ENCODE measurements around the gene ADAMTS2.
A peak's percentile ranks its signal among the peaks of the same experiment; 100 is the strongest.

ADAMTS2 gene

GRCh38 chr5:179250561-179251225, 94.6 kb downstream of the ADAMTS2 start:
- DNase-seq: peak in 5 of 10 donors; percentile 1 to 67 (median 21)
- intact Hi-C loops (cut with DNase I): no loop called here

GRCh38 chr5:179246227-179246626, 99.0 kb downstream of the ADAMTS2 start:
- no peak for DNase-seq
- intact Hi-C loops (cut with DNase I): no loop called here

- DNase-seq: no peak
- intact Hi-C loops (cut with DNase I): no loop called here
Measured at GRCh38 chr5:179245031-179245430, 100.2 kb downstream of the ADAMTS2 start.

GRCh38 chr5:179244044-179244443, 101.2 kb downstream of the ADAMTS2 start:
- DNase-seq: no peak
- intact Hi-C loops (cut with DNase I): no loop called here

GRCh38 chr5:179243333-179243732, 101.9 kb downstream of the ADAMTS2 start:
- intact Hi-C loops (cut with DNase I): no loop called here
- peak in 9 of 10 donors; percentile 8 to 80 (median 54) for DNase-seq

GRCh38 chr5:179242676-179243075, 102.6 kb downstream of the ADAMTS2 start:
- DNase-seq: peak in 3 of 10 donors; percentile 5 to 33 (median 9)
- intact Hi-C loops (cut with DNase I): no loop called here

GRCh38 chr5:179241764-179242370, 103.4 kb downstream of the ADAMTS2 start:
- DNase-seq: peak in 5 of 10 donors; percentile 4 to 80 (median 43)
- intact Hi-C loops (cut with DNase I): no loop called here

GRCh38 chr5:179241175-179241574, 104.1 kb downstream of the ADAMTS2 start:
- peak in 4 of 10 donors; percentile 3 to 51 (median 25) for DNase-seq
- intact Hi-C loops (cut with DNase I): no loop called here

GRCh38 chr5:179240561-179240960, 104.7 kb downstream of the ADAMTS2 start:
- intact Hi-C loops (cut with DNase I): no loop called here
- peak in 5 of 10 donors; percentile 2 to 77 (median 32) for DNase-seq

- intact Hi-C loops (cut with DNase I): no loop called here
- peak in 5 of 10 donors; percentile 1 to 64 (median 43) for DNase-seq
Measured at GRCh38 chr5:179239256-179240135, 105.8 kb downstream of the ADAMTS2 start.

- peak in 4 of 10 donors; percentile 2 to 59 (median 20) for DNase-seq
- intact Hi-C loops (cut with DNase I): no loop called here
Measured at GRCh38 chr5:179238628-179238970, 106.7 kb downstream of the ADAMTS2 start.

GRCh38 chr5:179237770-179238627, 107.3 kb downstream of the ADAMTS2 start:
- peak in 6 of 10 donors; percentile 2 to 78 (median 14) for DNase-seq
- intact Hi-C loops (cut with DNase I): no loop called here

- peak in 5 of 10 donors; percentile 2 to 49 (median 12) for DNase-seq
- intact Hi-C loops (cut with DNase I): no loop called here
Measured at GRCh38 chr5:179235416-179236400, 109.6 kb downstream of the ADAMTS2 start.

- DNase-seq: peak in 2 of 10 donors; percentile 44 to 72
- intact Hi-C loops (cut with DNase I): no loop called here
Measured at GRCh38 chr5:179234563-179235135, 110.6 kb downstream of the ADAMTS2 start.

- DNase-seq: peak in 4 of 10 donors; percentile 2 to 67 (median 29)
- intact Hi-C loops (cut with DNase I): no loop called here
Measured at GRCh38 chr5:179233909-179234562, 111.2 kb downstream of the ADAMTS2 start.

- intact Hi-C loops (cut with DNase I): no loop called here
Measured at GRCh38 chr5:179232091-179232735, 113.0 kb downstream of the ADAMTS2 start.

GRCh38 chr5:179231309-179231708, 114.0 kb downstream of the ADAMTS2 start:
- intact Hi-C loops (cut with DNase I): no loop called here
- DNase-seq: peak in 2 of 10 donors; percentile 2 to 21

More at GRCh38 chr5:179232091-179232735, 113.0 kb downstream of the ADAMTS2 start:
- peak in 4 of 10 donors; percentile 1 to 45 (median 18) for DNase-seq

Measured in posterior cingulate gyrus (tissue), 11 donors.